OCI-LY3 (cell line): ENCODE measurements around the gene GREM1.

Experiments
- EZH2phosphoT487 ChIP-seq: fragments of 200-600 bp; shearing (Covaris generic); IDR thresholded peaks from 2 replicates; pipeline ENCODE4 v1.6.1; 2018; ENCODE audit warnings: antibody characterized with exemption, mixed run types, low read depth
- TF ChIP-seq, protein P1 (sequence below): fragments of 200-600, 300-600 bp; sonication (generic); IDR thresholded peaks from 2 replicates; pipeline ENCODE4 v1.5.1; 2014; ENCODE audit warnings: antibody characterized with exemption, low read length, low read depth

GRCh38 chr15:32709295-32710033, 8.3 kb upstream of the GREM1 start:
- TF ChIP-seq, protein P1, sequence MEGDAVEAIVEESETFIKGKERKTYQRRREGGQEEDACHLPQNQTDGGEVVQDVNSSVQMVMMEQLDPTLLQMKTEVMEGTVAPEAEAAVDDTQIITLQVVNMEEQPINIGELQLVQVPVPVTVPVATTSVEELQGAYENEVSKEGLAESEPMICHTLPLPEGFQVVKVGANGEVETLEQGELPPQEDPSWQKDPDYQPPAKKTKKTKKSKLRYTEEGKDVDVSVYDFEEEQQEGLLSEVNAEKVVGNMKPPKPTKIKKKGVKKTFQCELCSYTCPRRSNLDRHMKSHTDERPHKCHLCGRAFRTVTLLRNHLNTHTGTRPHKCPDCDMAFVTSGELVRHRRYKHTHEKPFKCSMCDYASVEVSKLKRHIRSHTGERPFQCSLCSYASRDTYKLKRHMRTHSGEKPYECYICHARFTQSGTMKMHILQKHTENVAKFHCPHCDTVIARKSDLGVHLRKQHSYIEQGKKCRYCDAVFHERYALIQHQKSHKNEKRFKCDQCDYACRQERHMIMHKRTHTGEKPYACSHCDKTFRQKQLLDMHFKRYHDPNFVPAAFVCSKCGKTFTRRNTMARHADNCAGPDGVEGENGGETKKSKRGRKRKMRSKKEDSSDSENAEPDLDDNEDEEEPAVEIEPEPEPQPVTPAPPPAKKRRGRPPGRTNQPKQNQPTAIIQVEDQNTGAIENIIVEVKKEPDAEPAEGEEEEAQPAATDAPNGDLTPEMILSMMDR, result no peak
- TF ChIP-seq EZH2phosphoT487, result no peak
